ENCODE data around the gene TOGARAM2. TPM values are rescaled to one million over a fixed set of nuclear protein-coding genes. Genes with fewer than 3 reads are reported as not detected.
"Not testable (repeated sequence)": the region's sequence is repeated elsewhere in the genome, so short reads cannot be mapped to it uniquely, and the experiment has no call there.

The TOGARAM2 gene
- total RNA-seq, 1 donor from 2014 or later: 0.13 TPM

GRCh38 chr2:28976584-28976983, 4.5 kb upstream of the TOGARAM2 start:
- no peak for DNase-seq (ENCODE audit: low read depth in 2 of 2)

- no peak for DNase-seq (ENCODE audit: low read depth in 2 of 2)
These were observed 3.8 kb upstream of the TOGARAM2 start for GRCh38 chr2:28977176-28977875.

GRCh38 chr2:28978001-28978400, 3.1 kb upstream of the TOGARAM2 start:
- DNase-seq (ENCODE audit: low read depth in 2 of 2): not testable (repeated sequence)

DNA sequence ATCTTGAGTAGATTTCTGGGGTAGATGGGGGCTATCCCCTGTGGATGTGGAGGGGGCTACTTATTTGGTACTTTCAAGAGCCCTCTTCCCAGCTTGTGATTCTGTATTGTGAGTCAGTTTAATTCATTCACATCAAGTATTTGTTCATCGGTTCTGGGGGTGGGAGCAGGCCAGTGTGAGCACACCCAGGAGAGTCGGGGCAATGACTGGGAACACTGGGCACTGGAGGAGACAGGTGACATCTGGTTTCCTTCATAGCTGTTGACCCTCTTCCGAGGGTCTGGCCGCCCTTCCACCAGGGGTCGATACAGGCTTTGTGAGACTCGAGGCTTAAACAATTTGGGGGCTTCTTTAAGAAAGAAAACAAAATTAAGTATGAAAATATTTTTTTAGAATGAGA, 2.5 kb upstream of the TOGARAM2 start:
- no peak for DNase-seq (ENCODE audit: low read depth in 2 of 2)

DNA sequence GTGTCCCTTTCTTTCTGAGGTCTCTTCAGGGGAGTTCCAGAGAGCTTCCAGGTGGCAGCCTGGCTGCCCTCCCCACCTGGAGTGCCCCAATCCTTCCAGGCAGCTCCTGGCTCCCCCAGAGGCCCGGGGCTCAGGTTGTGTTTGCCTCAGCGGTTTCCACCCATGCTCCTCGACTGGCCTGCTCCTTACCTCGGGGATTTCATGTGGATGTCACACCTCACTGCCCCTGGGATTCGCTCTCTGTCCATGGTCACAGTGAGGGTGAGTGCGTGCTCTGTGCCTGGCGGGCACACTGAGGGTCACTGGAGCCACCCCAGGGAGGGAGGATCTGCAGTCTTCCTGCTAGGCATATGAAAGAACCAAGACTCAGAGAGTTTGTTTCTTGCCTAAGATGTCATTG, 2.1 kb upstream of the TOGARAM2 start:
- no peak for DNase-seq (ENCODE audit: low read depth in 2 of 2)

GRCh38 chr2:28979576-28980366, 1.3 kb upstream of the TOGARAM2 start:
- no peak for DNase-seq (ENCODE audit: low read depth in 2 of 2)

- no peak for DNase-seq (ENCODE audit: low read depth in 2 of 2)
These were observed 606 bp upstream of the TOGARAM2 start for GRCh38 chr2:28980368-28981015.

DNA sequence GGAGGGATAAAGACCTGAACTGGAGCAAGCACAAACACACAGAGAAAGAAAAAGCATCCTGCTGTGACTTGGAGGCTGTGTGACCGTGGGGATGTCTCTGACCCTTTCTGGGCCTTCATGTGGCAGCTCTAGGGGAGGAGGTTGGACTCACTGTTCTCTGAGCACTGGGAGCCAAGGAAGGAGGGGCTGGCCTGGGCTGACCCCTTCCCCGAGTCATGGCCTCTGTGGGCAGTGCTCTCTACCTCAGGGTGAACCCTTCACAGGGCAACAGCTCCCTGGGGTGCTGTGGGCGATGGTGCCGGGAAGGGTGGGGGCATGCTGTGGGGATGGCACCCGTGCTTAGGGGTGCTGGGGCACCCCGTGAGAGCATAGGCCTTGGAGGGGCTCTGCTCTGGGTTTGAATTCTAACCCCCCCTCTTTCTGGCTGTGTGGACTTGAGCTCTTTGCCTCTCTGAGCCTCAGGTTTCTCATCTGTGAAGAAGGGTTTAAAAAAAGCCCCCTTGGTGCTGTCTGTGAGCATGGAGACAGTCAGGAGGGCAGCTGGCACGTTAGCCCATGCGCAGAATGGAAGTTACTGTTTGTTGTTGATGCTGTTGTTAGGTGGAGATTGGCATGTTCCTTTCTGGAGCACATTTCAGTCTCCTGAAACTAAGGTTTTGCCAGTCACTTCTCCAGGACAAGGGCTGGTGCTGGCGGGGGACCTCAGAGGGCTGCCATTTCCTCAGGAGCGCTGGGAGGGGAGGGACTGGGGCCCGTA, 700 bp downstream of the TOGARAM2 start:
- no peak for DNase-seq (ENCODE audit: low read depth in 2 of 2)

- DNase-seq (ENCODE audit: low read depth in 2 of 2): no peak
These were observed 1.4 kb downstream of the TOGARAM2 start for GRCh38 chr2:28982381-28982950.

GRCh38 chr2:28986429-28986828, 5.3 kb downstream of the TOGARAM2 start:
- DNase-seq (ENCODE audit: low read depth in 2 of 2): peak; percentile 15 to 21

DNA sequence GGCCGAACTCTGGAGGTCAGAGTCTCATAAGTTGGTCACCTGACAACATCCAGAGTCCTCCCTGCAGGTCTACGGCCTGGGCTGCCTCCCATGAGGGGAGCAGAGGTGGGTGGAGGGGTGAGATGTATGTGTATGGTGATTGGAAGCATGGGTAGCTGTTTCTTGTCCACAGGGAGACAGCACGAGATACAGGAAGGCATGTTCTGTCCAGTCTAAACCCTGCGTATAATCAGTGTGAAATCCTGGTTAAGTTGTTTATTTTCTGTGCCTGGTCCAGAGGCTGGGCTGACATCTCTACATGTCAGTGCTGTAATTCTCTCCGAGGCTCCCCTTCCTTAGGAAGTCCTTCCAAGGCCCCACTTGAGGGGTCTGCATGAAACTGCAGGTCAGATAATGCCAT, 8.9 kb downstream of the TOGARAM2 start:
- no peak for DNase-seq (ENCODE audit: low read depth in 2 of 2)

DNA sequence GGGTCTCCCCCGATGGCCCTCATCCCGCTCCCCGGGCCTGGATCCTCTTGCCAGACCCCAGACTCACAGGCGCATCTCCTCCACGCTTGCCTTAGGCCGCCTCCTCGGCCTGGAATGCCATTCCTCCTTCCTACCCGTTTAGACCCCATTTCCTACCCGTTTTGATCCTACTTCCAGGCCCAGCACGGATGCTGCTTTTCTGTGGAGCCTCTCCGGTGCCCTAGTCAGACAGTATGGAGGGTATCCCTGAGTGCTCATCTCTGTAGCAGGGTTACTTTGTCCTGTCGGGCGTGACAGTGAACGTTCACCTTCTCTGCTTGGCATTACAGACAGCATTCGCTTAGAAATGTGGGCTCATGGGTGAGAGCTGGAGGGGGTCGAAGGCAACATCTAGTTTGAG, 9.3 kb downstream of the TOGARAM2 start:
- no peak for DNase-seq (ENCODE audit: low read depth in 2 of 2)

- no peak for DNase-seq (ENCODE audit: low read depth in 2 of 2)
These were observed 9.9 kb downstream of the TOGARAM2 start for GRCh38 chr2:28991021-28991420.

- no peak for DNase-seq (ENCODE audit: low read depth in 2 of 2)
These were observed 10.4 kb downstream of the TOGARAM2 start for GRCh38 chr2:28991460-28991859.

GRCh38 chr2:28993206-28993960, 12.3 kb downstream of the TOGARAM2 start:
- DNase-seq (ENCODE audit: low read depth in 2 of 2): no peak

DNA sequence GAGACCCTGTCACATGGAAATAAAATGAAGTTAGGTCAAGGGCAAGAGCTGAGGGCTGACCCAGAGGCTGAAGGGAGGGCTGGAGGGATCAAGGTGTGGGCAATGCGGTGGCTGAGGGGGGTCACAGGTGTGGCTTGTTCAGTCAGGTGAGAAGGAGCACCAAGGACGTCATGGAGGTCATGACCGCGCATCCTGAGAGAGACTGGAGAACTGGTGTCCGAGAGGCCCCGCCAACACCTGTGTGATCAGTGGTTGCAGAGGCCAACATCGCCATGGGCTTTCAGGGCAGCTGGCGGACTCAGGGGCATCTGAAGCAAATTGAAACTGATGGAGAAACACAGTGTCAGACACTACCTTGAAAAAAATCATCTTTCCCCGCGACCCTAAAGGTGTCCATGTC, 13.0 kb downstream of the TOGARAM2 start:
- no peak for DNase-seq (ENCODE audit: low read depth in 2 of 2)

DNA sequence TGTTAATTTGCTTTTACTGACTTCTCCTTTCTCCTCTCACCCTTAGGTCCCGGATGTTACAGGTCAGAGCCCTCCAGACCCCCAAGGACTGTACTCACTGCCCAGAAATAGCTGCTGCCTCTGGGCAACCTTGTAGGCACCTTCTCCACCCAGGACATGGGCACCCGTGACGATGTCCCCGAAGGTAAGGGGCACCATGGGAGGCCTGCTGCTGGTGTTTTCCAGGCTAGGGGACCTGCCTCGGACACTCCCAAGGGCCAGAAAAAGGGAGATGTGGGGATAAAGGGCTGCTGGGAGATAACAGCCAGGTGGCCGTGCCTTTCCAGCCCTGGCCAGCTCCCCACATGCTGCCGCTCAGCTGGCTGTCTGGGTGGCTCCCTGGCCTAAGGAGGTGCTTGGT, 13.6 kb downstream of the TOGARAM2 start:
- DNase-seq (ENCODE audit: low read depth in 2 of 2): no peak

- no peak for DNase-seq (ENCODE audit: low read depth in 2 of 2)
These were observed 15.0 kb downstream of the TOGARAM2 start for GRCh38 chr2:28995765-28996750.

DNA sequence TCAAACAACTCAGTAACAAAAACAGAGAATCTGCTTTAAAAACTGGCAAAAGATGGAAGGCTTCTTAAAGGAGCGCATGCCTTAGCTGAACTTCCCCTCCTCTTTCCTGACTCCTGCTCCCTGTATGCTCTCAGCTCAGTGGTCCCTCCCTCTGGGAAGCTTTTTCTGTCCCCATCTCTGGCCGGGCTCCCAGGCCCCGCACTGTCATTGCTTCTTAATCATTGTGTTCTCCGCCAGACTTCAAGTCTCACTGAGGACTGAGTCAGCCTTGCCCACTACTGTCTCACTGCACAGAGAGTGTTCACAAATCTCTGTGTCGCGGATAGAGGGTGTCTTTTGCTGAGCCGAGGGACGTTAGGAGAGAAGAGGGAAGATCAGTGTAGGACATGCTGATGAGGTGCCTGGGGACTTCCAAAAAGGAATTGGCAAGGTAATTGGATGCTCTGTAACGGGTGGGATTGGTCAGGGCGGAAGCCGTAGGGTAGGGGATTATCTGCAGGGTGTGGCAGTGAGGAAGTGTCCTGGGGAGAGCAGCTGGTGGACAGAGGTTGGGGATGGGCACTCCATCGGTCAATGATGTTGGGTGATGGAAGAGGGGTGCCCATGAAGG, 16.2 kb downstream of the TOGARAM2 start:
- no peak for DNase-seq (ENCODE audit: low read depth in 2 of 2)
